HepG2 (cell line): ENCODE data around the gene ADARB2. TPM values are rescaled to one million over a fixed set of nuclear protein-coding genes. Genes with fewer than 3 reads are reported as not detected.
A peak's percentile ranks its signal among the peaks of the same experiment; 100 is the strongest.

Source experiments
- ATAC-seq: fragments of 200-7000 bp; cut with Tn5 transposase; 3 replicates; pipeline ENCODE4 v1.9.1; 2020; ENCODE audit warnings: mild to moderate bottlenecking, moderate library complexity
- BruUV-seq: library from RNA; stranded (reverse); fragments of 400-500 nt; replicated peaks from 2 replicates; lab custom pipeline; 2021; lab: Mats Ljungman, UMichigan
- CTCF ChIA-PET: fragments of 300-600 bp; formaldehyde crosslinking; extraction: SDS; loops from one replicate; lab custom pipeline; 2021; ENCODE audit warnings: low total read pairs, inconsistent platforms, low intra/inter-chr PET ratio; lab: Yijun Ruan, JAX
- POLR2A ChIA-PET: fragments of 350-600 bp; sonication (Branson Sonifier 250); formaldehyde crosslinking; loops from one replicate; lab custom pipeline; 2020; ENCODE audit warnings: antibody characterized with exemption, inconsistent platforms; lab: Yijun Ruan, JAX
- DNase-seq: peaks from one replicate; pipeline ENCODE4 v3.0.0-alpha.2; 2015; ENCODE audit warnings: low spot score
- FAIRE-seq: peaks from 3 replicates; lab custom pipeline; 2011; peaks lifted over from hg19 to GRCh38; lab: Jason Lieb, UNC
- H2AFZ ChIP-seq: one replicate; pipeline ENCODE4 v1.6.1; 2011; ENCODE audit warnings: low read length, inconsistent platforms
- H3K27ac ChIP-seq: fragments of 300-600 bp; 3 replicates; pipeline ENCODE4 v1.8.0; 2011; ENCODE audit warnings: mixed run types, mild to moderate bottlenecking, mixed read lengths, low read length, inconsistent platforms; ENCODE audit not compliant: insufficient read depth; ENCODE audit errors: extremely low read length
- H3K27me3 ChIP-seq, 2 experiments: fragments of 200-600 bp in 1 of 2; 2 replicates in 1 of 2; 3 replicates in 1 of 2; pipeline versions ENCODE4 v1.6.0 to v1.8.0; 2011; ENCODE audit warnings: low read length in 2 of 2, mild to moderate bottlenecking in 2 of 2, moderate library complexity in 2 of 2, inconsistent platforms in 1 of 2; ENCODE audit not compliant: insufficient read depth in 2 of 2, control insufficient read depth in 1 of 2
- H3K36me3 ChIP-seq, 2 experiments: fragments of 200-600 bp in 1 of 2; replicated peaks in 1 of 2; 2 replicates in 1 of 2; 3 replicates in 1 of 2; pipeline versions ENCODE4 v1.5.1 to v1.8.0; 2011; ENCODE audit warnings: low read length in 2 of 2, inconsistent platforms in 1 of 2; ENCODE audit not compliant: insufficient read depth in 2 of 2, control insufficient read depth in 1 of 2
- H3K4me1 ChIP-seq: 2 replicates; pipeline ENCODE4 v1.5.1; 2012; ENCODE audit warnings: low read length, inconsistent platforms; ENCODE audit not compliant: insufficient read depth
- H3K4me2 ChIP-seq: 2 replicates; pipeline ENCODE4 v1.6.0; 2011; ENCODE audit warnings: low read depth, low read length, inconsistent platforms
- H3K4me3 ChIP-seq, 3 experiments: fragments of 200-600 bp in 1 of 3; sonication (generic), shearing (Covaris generic) in 1 of 3; replicated peaks in 1 of 3; 2 replicates each; pipeline ENCODE4 v1.5.1; 2011 to 2016; ENCODE audit warnings: low read length in 3 of 3, inconsistent platforms in 2 of 3, low read depth in 2 of 3, mild to moderate bottlenecking in 2 of 3, control low read depth in 1 of 3, mixed read lengths in 1 of 3; ENCODE audit not compliant: insufficient read depth in 1 of 3
- H3K79me2 ChIP-seq: one replicate; pipeline ENCODE4 v1.6.1; 2011; ENCODE audit warnings: low read length, inconsistent platforms; ENCODE audit not compliant: insufficient read depth
- H3K9ac ChIP-seq: 2 replicates; pipeline ENCODE4 v1.6.0; 2011; ENCODE audit warnings: mild to moderate bottlenecking, low read depth, low read length, inconsistent platforms; ENCODE audit not compliant: insufficient read depth
- H3K9me3 ChIP-seq: 2 replicates; pipeline ENCODE4 v1.5.1; 2012; ENCODE audit warnings: mild to moderate bottlenecking, low read length
- H4K20me1 ChIP-seq: 2 replicates; pipeline ENCODE4 v1.6.0; 2011; ENCODE audit warnings: inconsistent platforms, mild to moderate bottlenecking, low read length, moderate library complexity; ENCODE audit not compliant: insufficient read depth
- CBFB ChIP-seq: sonication (generic); formaldehyde crosslinking; IDR thresholded peaks from 2 replicates; pipeline ENCODE4 v1.4.0; 2020; ENCODE audit warnings: missing genetic modification reagents
- CREB1 ChIP-seq, 2 experiments: fragments of 450-650 bp in 1 of 2; IDR thresholded peaks; 2 replicates each; pipeline ENCODE4 v1.6.1; 2016 to 2017; ENCODE audit warnings: control low read depth in 1 of 2, mild to moderate bottlenecking in 1 of 2, missing compliant biosample characterization in 1 of 2, missing genetic modification characterization in 1 of 2
- RARA ChIP-seq: IDR thresholded peaks from 2 replicates; pipeline ENCODE4 v1.6.1; 2016; ENCODE audit warnings: missing genetic modification reagents, missing compliant biosample characterization
- SMYD3 ChIP-seq: sonication (generic); formaldehyde crosslinking; IDR thresholded peaks from 2 replicates; pipeline ENCODE4 v1.8.1; 2023; ENCODE audit warnings: mild to moderate bottlenecking, missing genetic modification reagents
- TOPORS ChIP-seq: sonication (generic); formaldehyde crosslinking; IDR thresholded peaks from 2 replicates; pipeline ENCODE4 v1.8.0; 2023; ENCODE audit warnings: mild to moderate bottlenecking, missing genetic modification reagents
- ZNF274 ChIP-seq: sonication (generic); formaldehyde crosslinking; IDR thresholded peaks from 2 replicates; pipeline ENCODE4 v1.5.1; 2020; ENCODE audit warnings: mild to moderate bottlenecking, missing genetic modification reagents
- ZNF556 ChIP-seq: sonication (generic); formaldehyde crosslinking; IDR thresholded peaks from 2 replicates; pipeline ENCODE4 v1.4.0; 2020; ENCODE audit warnings: mild to moderate bottlenecking, missing genetic modification reagents, borderline replicate concordance
- WGBS: methylation state at CpG from one replicate; pipeline ENCODE4 v1.1.6; 2017; ENCODE audit warnings: low lambda C conversion rate; 5-methylcytosine and 5-hydroxymethylcytosine counted together
- in situ Hi-C: cut with HindIII; loops from 2 replicates; pipeline ENCODE4 v1.10.0; 2017; ENCODE audit warnings: low pct_unique_long_range_greater_than_20kb; ENCODE audit not compliant: extremely low pct_ligation_motif_present
- intact Hi-C: fragments of 100-400 bp; cut with micrococcal nuclease; formaldehyde crosslinking; loops from one replicate; pipeline ENCODE4 v1.10.0; 2022; ENCODE audit not compliant: unreplicated experiment
- polyA plus RNA-seq, 8 experiments: library from polyadenylated mRNA; depleted of rRNA in 3 of 8; stranded (reverse) in 7 of 8; unstranded in 1 of 8; fragments of >200 nt; fragmentation: Illumina TruSeq in 4 of 8; extraction: Trizol in 4 of 8; gene quantifications; 2 replicates each; pipeline versions ENCODE4 v1.2.1 to v1.2.3, GENCODE V29; 2011 to 2016; ENCODE audit warnings: low read depth in 4 of 8, missing spikeins in 1 of 8, mixed read lengths in 1 of 8; ENCODE audit not compliant: insufficient read depth in 1 of 8
- total RNA-seq, 5 experiments: library from RNA; depleted of rRNA; stranded (reverse); fragments of >200 nt; fragmentation: Illumina TruSeq; extraction: Trizol; gene quantifications; 2 replicates each; pipeline ENCODE4 v1.2.3, GENCODE V29; 2016; ENCODE audit warnings: low read depth in 1 of 5

The ADARB2 gene
- total and polyA plus RNA-seq, 2 of the 13 experiments (the other 11 are each of a cell fraction or from before 2014, with no cell fraction given), result not detected

- POLR2A ChIA-PET, result no interaction called here
- Histone ChIP-seq H2AFZ (no peak overlapping the region), H3K4me1 (no peaks in the 10 kb centered on the region), H3K4me3 (no peak overlapping the region), H4K20me1 (peaks cover 2% of the 10 kb centered on the region; the same call in 1 of the 2 replicates), H3K27ac (no peak overlapping the region)
- FAIRE-seq (no peak), DNase-seq (no peak)
- no TSS peak for BruUV-seq
- WGBS, result 24% methylated on average over 9 of the region's 34 CpGs
- TF ChIP-seq TOPORS, result no peak
- TF ChIP-seq RARA, result no peak
- TF ChIP-seq SMYD3, result no peak
- no peak for TF ChIP-seq ZNF274 (CRISPR knock-in tag)
- TF ChIP-seq CREB1 (IDR thresholded peaks at IDR 0.05), result no peak
- TF ChIP-seq CREB1 (CRISPR knock-in tag; IDR thresholded peaks at IDR 0.05), result no peak
- TF ChIP-seq CBFB (CRISPR knock-in tag), result no peak
- TF ChIP-seq ZNF556 (CRISPR knock-in tag), result no peak
- TF ChIP-seq, all 625 proteins: peak for 0
- intact Hi-C loops, result no loop called here
- ATAC-seq, result peak; percentile 23; the same call in 2 of the 3 replicates
- no peak overlapping the region for H3K9ac ChIP-seq
- peaks cover 6 to 48% of the 10 kb centered on the region in 2 experiments for H3K27me3 ChIP-seq
- H3K79me2 ChIP-seq, result no peaks in the 10 kb centered on the region
- no peak overlapping the region for H3K4me2 ChIP-seq
- CTCF ChIA-PET, result no interaction called here
- in situ Hi-C loops, result no loop called here
- no peaks in the 10 kb centered on the region for H3K9me3 ChIP-seq
- H3K36me3 ChIP-seq, result no peaks in the 10 kb centered on the region
Observed at GRCh38 chr10:1241973-1242935, 495.1 kb downstream of the ADARB2 start.
